ENCODE measurements around the gene TMEM95. TPM values are rescaled to one million over a fixed set of nuclear protein-coding genes. Genes with fewer than 3 reads are reported as not detected.

The TMEM95 gene
- total RNA-seq, 1 donor from 2014 or later, result not detected

- Mint-ChIP-seq H3K27ac (ENCODE audit: unreplicated experiment) (peak overlapping the region; percentile 77), H3K9me3 (ENCODE audit: low read depth) (no peaks in the 10 kb centered on the region), H3K4me1 (ENCODE audit: low read depth) (peaks cover 50% of the 10 kb centered on the region), H3K4me3 (ENCODE audit: unreplicated experiment) (peak overlapping the region; percentile 71), H3K27me3 (ENCODE audit: low read depth) (no peaks in the 10 kb centered on the region), H3K36me3 (ENCODE audit: low read depth) (peaks cover 44% of the 10 kb centered on the region)
- no peak for DNase-seq (ENCODE audit: low spot score)
- TF ChIP-seq CTCF (IDR thresholded peaks at IDR 0.05), result no peak
Measured at GRCh38 chr17:7313890-7314718, 40.9 kb upstream of the TMEM95 start.

DNA sequence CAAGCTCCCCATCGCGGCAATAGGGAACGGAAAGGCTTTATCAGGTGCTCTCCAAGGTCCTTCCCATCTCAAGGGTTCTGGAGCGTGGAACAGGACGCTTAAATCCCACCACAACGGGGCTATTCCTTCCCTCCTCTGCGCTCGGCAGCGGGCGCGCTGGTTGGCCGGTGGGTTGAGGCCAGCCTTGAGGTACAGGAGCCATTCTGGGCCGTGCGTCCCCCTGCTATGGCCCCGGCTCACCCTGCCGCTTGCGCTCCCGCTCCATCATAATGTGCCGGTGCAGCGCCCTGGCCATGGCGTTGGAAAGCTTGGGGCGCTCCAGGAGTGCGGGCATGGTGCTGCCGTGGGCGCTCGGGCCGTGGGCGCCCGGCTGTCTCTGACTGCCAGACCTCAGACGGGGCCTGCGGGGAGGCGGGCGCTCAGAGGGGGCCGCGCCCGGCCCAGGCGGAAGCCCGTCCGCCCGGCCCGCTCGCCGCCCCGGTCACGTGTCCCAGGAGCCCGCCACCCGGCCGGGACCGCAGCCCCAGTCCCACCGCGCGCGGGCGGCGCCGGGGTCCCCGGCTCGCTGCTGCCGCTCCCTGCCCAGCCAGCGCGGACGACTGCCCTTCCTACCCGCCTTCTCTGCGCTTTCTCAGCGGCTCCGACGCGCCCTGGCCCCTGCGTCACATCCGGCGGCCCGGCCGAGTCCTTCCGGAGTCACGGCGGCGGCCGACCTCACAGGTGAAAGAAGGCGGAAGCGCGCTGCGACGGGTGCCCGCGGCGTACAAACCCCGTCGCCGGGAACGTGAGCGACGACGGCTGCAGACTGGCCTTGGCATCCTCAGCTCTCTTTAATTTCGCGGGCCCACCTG, 40.0 kb upstream of the TMEM95 start, which contains the start of gene GPS2:
GPS2 (minus strand) TSS at position 642 of the 851 bp plus-strand sequence; CDS start at position 334, 308 bp downstream.
- Mint-ChIP-seq H3K4me3 (ENCODE audit: unreplicated experiment) (peak within 1 kb of the TSS; percentile 75), H3K4me1 (ENCODE audit: low read depth) (peaks cover 41% of the 10 kb centered on the region), H3K27me3 (ENCODE audit: low read depth) (no peaks in the 10 kb centered on the region), H3K9me3 (ENCODE audit: low read depth) (no peaks in the 10 kb centered on the region), H3K27ac (ENCODE audit: unreplicated experiment) (peak within 1 kb of the TSS; percentile 87), H3K36me3 (ENCODE audit: low read depth) (peaks cover 37% of the 10 kb centered on the region)
- TF ChIP-seq CTCF (IDR thresholded peaks at IDR 0.05), result no peak
- DNase-seq (ENCODE audit: low spot score), result peak; percentile 97

DNA sequence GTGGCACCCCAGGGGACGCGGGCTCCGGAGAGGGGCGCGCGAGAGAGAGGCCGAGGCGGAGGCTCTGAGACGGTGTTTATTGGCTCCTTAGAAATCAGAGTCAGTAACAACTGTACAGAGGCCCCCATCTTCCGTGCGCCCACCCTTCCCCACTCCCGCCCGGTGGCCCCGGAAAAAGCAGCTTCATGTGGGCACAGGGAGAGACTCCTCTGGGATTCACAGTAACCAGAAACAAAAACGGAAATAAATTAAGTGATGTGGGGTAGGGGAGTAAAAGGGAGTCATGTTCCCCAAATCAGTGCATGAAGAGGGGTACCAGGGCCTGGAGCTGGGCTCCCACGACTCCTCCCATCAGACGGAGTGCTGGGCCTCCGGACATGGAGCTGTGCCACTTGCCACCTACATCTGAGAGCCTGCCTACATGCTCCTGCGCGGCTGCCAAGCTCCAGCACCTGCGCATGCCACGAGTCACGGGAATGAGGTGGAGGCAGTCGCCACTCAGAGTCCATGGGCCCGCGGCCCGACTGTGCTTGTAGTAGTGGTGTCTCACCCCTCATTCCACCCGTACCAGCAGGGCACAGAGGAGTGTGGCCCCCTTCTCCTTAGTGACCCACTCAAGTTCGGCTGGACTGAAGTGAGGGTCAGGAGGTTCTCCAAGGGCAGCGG, 39.3 kb upstream of the TMEM95 start:
- Mint-ChIP-seq H3K36me3 (ENCODE audit: low read depth) (peaks cover 29% of the 10 kb centered on the region), H3K9me3 (ENCODE audit: low read depth) (no peaks in the 10 kb centered on the region), H3K4me3 (ENCODE audit: unreplicated experiment) (peak overlapping the region; percentile 75), H3K4me1 (ENCODE audit: low read depth) (peaks cover 34% of the 10 kb centered on the region), H3K27me3 (ENCODE audit: low read depth) (no peaks in the 10 kb centered on the region), H3K27ac (ENCODE audit: unreplicated experiment) (peak overlapping the region; percentile 87)
- TF ChIP-seq CTCF (IDR thresholded peaks at IDR 0.05), result no peak
- no peak for DNase-seq (ENCODE audit: low spot score)

GRCh38 chr17:7317161-7317803, 37.7 kb upstream of the TMEM95 start:
- Mint-ChIP-seq H3K4me1 (ENCODE audit: low read depth) (peaks cover 31% of the 10 kb centered on the region), H3K27ac (ENCODE audit: unreplicated experiment) (no peak overlapping the region), H3K9me3 (ENCODE audit: low read depth) (no peaks in the 10 kb centered on the region), H3K36me3 (ENCODE audit: low read depth) (peaks cover 32% of the 10 kb centered on the region), H3K27me3 (ENCODE audit: low read depth) (no peaks in the 10 kb centered on the region), H3K4me3 (ENCODE audit: unreplicated experiment) (no peak overlapping the region)
- no peak for TF ChIP-seq CTCF (IDR thresholded peaks at IDR 0.05)
- DNase-seq (ENCODE audit: low spot score), result no peak

All from chondrocyte (in vitro differentiated cells).